Stimulated activated CD4-positive, alpha-beta T cell treated with anti-CD3 and anti-CD28 coated beads, Interleukin-1b, Interleukin-23, amount 100 ng/mL, for 4 hours (primary cell): ENCODE data around the gene PALLD.

Experiments
- DNase-seq, 2 donors: peaks; one replicate each; pipeline ENCODE4 v3.0.0-alpha.2; 2020; ENCODE audit warnings: low read depth in 2 of 2

PALLD gene

GRCh38 chr4:168524897-168525296, 28.0 kb downstream of the PALLD start:
- DNase-seq = no peak

DNA sequence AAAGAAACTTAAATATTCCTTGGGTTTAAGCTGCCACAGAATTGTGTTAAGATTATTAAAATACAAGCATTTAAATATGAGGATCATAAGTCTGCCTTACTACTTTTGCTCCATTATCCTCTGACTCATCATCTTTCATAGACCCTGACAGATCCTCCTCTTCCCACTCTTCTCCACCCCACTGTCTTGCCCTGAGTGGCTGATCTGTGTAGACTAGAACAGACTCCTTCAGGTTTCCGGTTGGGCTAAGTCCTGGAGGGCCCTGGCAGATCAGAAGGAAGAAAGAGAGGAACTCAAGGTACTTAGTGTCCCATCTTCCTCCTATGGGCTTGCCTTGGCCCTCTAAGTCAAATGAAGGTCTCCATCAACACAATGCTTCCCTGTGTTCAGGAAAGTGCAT, 30.7 kb downstream of the PALLD start:
- DNase-seq = no peak

DNA sequence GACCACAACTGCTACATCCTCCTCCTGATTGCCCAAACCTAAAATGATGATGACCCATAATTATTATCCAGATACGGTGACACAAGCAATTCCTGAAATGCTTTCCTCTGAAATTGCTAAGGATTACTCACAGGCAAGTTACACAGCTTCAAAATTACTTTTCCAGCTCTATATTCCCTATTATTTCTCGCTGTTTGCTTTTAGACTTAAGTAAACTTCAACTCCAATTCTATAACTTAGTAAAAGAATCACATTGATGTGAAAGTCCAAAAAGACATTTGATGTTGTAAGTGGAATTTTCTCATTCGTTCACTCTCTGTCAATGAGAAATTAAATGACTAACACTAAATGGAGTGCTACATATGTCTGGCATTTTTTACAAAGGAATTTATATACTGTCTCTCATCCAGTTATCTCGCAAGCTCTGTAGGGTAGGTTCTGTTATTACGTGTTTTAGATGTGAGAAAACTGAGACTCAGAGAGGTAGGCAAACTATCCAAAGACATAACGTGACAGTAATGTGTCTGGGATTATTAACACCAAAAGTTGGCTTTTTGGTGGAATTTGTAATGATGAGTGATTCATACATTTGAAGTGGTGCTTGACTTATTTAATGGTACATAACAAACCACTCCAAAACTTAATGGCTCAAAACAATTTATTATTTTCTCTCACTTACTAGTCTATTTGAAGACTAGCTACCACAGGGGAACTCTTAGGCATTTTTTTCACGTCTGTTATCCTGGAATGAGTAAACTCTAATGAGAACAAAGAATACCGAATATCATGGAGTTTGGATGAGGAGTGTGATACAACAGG, 31.5 kb downstream of the PALLD start:
- DNase-seq = no peak

DNA sequence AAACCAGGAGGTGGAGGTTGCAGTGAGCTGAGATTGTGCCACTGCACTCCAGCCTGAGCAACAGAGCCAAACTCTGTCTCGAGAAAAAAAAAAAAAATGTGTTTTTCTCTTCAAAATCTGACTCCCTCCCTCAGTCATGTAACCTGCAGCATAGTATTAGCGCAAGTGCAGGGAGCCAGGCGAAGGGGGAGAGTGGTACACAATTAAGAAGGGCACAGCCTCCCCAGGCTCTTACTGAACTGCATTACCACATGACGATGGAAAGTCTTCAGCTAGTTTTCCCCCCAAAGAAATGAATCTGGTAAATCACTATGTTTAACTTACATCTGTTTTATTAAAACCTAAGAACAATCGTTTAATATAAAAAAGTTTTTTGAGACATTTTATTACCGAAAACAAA, 32.4 kb downstream of the PALLD start:
- DNase-seq = no peak

DNA sequence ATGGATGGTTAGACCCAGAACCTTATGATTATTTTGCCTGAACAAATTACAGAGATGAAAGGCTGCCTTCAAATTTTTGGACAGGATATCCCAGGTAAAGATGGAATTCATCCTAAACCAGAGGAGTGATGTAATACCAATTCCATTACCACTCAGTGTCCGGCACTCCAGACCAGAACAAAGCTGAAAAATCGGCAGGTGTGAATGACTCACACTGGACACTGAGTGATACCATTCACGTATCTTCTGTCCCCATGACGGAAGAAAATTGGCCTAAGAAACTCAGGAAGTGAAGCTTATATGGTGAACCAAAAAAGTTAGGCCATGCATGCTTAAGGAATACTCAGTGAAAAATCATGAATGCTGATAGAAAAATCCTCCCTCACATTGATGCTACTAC, 34.5 kb downstream of the PALLD start:
- DNase-seq = no peak

DNA sequence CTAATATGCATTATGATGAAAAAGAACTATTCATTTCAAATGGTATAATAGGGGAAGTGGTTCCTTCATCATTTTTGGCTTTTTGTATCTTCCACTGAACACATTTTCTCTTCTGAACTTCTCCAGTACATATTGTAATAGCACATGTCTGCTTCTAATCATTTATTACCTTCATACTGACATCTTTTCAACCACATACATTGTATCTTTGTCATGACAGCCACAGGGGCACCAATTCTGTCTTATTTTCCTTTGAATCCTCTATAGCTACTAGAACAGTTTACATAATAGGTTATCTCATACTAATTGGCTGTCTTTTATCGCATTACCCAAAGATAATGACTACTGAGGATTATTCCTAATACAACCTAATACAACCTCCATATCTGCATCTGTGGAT, 37.7 kb downstream of the PALLD start:
- no peak for DNase-seq

DNA sequence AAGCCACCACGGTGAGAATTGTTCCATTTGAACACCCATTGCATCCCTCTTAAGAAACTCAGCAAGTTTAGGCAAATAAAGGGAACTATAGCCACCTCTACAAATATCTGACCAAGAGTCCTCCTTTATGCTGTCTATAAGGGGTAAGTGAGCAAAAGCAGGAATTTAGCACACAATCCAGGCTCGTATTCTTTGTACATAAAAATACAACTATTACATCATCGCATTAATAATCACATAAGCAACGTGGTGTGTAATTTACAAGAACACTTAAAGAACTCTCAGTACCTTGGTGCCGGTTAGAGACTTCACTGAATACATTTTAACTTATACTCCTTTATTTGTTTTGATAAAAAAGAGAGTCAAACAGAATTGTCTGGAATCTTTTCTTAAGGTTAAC, 38.8 kb downstream of the PALLD start:
- no peak for DNase-seq

DNA sequence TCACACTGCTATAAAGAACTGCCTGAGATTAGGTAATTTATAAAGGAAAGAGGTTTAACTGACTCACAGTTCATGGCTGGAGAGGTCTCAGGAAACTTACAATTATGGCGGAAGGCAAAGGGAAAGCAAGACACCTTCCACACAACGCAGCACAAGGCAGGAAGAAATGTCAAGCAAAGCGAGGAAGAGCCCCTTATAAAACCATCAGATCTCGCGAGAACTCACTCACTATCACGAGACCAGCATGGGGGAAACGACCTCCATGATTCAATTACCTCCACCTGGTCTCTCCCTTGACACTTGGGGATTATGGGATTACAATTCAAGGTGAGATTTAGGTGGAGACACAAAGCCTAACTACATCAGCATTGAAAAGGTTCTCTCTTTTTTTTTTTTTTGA, 39.6 kb downstream of the PALLD start:
- no peak for DNase-seq

GRCh38 chr4:168537086-168537485, 40.2 kb downstream of the PALLD start:
- DNase-seq = no peak

- DNase-seq = no peak
These were observed 40.7 kb downstream of the PALLD start for GRCh38 chr4:168537571-168537970.

GRCh38 chr4:168538632-168539031, 41.8 kb downstream of the PALLD start:
- no peak for DNase-seq

DNA sequence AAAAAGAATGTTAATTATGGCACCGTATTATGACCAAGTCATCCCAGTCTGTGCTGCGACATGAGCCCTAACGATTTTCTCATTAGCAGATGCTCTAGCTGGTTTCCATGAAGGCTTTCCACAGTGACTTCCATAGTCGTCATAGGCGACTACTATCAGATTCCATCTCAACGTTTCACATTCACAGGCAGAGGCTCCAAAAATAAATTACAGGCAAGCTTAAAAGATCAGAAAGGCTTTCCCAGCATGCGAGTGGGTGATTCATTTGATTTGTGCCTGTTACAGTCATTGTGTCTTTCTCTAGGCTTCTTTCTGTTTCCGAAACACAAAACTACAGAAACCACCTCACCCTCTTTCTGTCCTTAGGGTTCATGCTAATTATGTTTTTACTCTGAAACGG, 43.2 kb downstream of the PALLD start:
- DNase-seq = no peak

- no peak for DNase-seq
These were observed 43.8 kb downstream of the PALLD start for GRCh38 chr4:168540503-168541265.

- no peak for DNase-seq
These were observed 44.6 kb downstream of the PALLD start for GRCh38 chr4:168541266-168541953.

GRCh38 chr4:168549143-168549542, 52.3 kb downstream of the PALLD start:
- DNase-seq = no peak

DNA sequence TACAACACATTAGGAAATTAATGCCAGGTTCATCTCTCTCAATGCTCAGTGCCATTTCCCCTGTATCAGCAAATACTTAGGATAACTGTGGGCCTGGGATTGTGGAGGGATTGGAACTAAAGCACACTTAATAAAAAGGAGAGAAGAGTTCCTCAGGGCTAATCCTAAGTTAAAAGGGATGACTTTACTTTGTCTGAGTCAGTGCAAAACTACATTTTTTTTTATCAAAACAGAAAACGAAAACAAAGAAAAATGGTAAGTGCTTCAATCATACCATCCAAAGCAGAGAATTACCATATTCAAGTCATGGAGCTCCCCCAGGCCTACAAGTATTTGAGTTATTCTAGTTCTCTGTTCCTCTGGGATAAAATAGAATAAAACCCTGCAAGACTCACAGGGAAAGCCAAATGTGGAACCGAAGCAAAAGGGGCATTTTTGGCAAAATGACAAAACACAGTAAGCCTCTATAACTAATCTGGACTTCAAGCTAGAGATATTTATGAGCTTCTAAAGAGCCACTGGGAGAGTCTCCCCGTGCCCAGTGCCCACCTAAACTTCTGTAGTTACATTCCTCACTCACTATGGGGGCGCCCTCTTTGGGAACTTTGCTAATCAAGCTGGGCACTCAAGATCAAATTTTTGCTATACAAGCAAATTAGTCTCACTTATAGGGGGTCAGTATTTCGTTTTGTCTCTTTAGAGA, 53.4 kb downstream of the PALLD start:
- no peak for DNase-seq

GRCh38 chr4:168551211-168551610, 54.4 kb downstream of the PALLD start:
- DNase-seq = no peak

DNA sequence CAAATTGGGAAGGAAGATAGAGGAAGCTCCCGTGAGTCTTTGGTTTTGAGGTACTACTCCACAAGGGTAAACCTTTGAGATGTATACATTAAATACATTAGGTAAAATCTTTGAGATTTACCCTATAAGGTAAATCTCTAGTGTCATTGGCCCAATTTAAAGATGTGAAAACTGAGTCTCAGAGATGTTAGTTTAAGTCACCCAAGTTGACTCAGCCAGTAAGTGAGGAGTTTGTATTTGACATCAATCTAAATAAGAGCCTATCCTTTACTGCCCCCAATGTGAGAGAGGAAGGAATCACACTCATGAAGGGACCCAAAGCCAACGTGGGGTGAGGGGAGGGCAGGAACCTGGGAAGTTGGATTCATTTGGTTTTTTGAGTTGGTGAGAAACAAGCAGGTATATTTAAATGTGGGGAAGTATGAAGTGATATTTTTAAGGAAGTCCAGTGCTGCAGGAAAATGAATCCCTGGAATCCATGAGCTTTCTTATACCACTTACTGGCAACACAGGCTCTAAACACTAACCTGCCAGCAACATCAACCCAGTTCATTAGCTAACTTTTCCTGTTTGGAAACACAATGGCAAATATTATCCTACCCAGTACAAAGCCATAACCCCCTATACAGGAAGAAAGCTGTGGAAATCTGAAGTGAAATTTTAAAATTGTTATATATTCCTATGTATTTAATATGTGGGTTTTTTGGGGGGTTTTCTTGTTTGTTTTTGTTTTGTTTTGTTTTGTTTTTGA, 55.3 kb downstream of the PALLD start:
- DNase-seq = no peak

- no peak for DNase-seq
These were observed 57.0 kb downstream of the PALLD start for GRCh38 chr4:168553714-168554370.

DNA sequence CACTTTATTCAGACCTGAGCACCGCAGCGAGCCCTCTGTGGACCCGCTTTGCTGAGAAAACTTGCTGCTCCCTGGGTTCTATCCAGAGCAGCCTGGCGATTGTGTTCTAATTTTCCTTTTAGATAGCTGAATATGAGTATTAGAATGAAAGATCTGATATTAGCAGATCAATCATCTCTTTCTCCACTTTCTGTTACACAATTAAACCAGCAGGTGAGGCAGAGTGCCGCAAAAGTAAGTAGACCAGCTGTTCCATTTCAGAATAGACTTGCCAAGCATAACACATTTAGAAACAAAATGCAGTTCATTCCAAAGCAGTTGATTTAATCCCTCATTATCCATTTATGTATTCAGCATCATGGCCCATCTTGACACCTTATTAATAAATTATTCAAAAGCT, 58.6 kb downstream of the PALLD start:
- DNase-seq = no peak

DNA sequence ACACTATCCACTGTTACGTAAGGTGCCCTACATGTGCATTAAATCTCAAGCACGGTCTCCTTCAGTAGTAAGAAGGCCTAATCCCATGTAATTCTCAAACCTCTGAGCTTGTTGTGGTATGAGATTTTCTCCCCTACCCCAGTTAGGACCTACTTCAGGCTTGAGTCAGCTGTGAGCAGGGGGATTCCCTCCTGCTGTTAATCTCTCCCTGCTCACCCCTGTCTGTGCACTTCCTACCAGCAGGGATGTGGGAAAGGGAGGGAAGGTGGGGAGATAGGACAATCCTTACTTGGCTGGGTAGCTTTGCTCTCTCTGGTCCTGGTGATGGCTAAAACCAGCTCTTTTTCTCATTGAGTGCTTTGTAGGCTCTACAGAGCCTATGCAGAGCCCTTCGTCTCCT, 60.8 kb downstream of the PALLD start:
- DNase-seq = no peak
